NCI-H1092 (cell line): ENCODE measurements around the gene APOL2.
A peak's percentile ranks its signal among the peaks of the same experiment; 100 is the strongest.
"Not testable (repeated sequence)": the region's sequence is repeated elsewhere in the genome, so short reads cannot be mapped to it uniquely, and the experiment has no call there.

ENCODE experiments used
- DNase-seq: peaks from one replicate; lab custom pipeline; 2025; lab: John Stamatoyannopoulos, UW

Gene APOL2

GRCh38 chr22:36243986-36244385, 4.7 kb upstream of the APOL2 start:
- DNase-seq, result no peak

GRCh38 chr22:36239150-36239400, 252 bp downstream of the APOL2 start:
- no peak for DNase-seq

GRCh38 chr22:36238373-36239149, 766 bp downstream of the APOL2 start:
- peak; percentile 46 for DNase-seq

- no peak for DNase-seq
Observed at GRCh38 chr22:36237462-36238372, 1.6 kb downstream of the APOL2 start.

- no peak for DNase-seq
Observed at GRCh38 chr22:36236388-36237319, 2.7 kb downstream of the APOL2 start.

GRCh38 chr22:36235585-36235984, 3.7 kb downstream of the APOL2 start:
- no peak for DNase-seq

GRCh38 chr22:36234919-36235318, 4.4 kb downstream of the APOL2 start:
- no peak for DNase-seq

GRCh38 chr22:36234213-36234612, 5.1 kb downstream of the APOL2 start:
- DNase-seq, result no peak

- DNase-seq, result no peak
Observed at GRCh38 chr22:36233796-36234195, 5.5 kb downstream of the APOL2 start.

- no peak for DNase-seq
Observed at GRCh38 chr22:36232715-36233401, 6.5 kb downstream of the APOL2 start.

- DNase-seq, result not testable (repeated sequence)
Observed at GRCh38 chr22:36231051-36231450, 8.3 kb downstream of the APOL2 start.

GRCh38 chr22:36229649-36230048, 9.7 kb downstream of the APOL2 start:
- not testable (repeated sequence) for DNase-seq

GRCh38 chr22:36228944-36229343, 10.4 kb downstream of the APOL2 start:
- DNase-seq, result no peak

- DNase-seq, result not testable (repeated sequence)
Observed at GRCh38 chr22:36228369-36228768, 11.0 kb downstream of the APOL2 start.

GRCh38 chr22:36227806-36228205, 11.5 kb downstream of the APOL2 start:
- DNase-seq, result no peak

GRCh38 chr22:36227396-36227795, 11.9 kb downstream of the APOL2 start:
- DNase-seq, result no peak

- DNase-seq, result no peak
Observed at GRCh38 chr22:36226189-36226588, 13.1 kb downstream of the APOL2 start.

- DNase-seq, result no peak
Observed at GRCh38 chr22:36225333-36225922, 13.9 kb downstream of the APOL2 start.

GRCh38 chr22:36224245-36224644, 15.1 kb downstream of the APOL2 start:
- no peak for DNase-seq

GRCh38 chr22:36223504-36223903, 15.8 kb downstream of the APOL2 start:
- DNase-seq, result no peak

GRCh38 chr22:36222887-36223450, 16.4 kb downstream of the APOL2 start:
- DNase-seq, result no peak
